K562 (cell line): ENCODE data around the gene TMEM63A. TPM values are rescaled to one million over a fixed set of nuclear protein-coding genes. Genes with fewer than 3 reads are reported as not detected.

Experiments
- ATAC-seq: fragments of 200-7000 bp; cut with Tn5 transposase; 3 replicates; pipeline ENCODE4 v1.9.1; 2020; ENCODE audit warnings: moderate library complexity
- BruUV-seq: library from RNA; stranded (reverse); fragments of 400-500 nt; replicated peaks from 2 replicates; lab custom pipeline; 2021; lab: Mats Ljungman, UMichigan
- CTCF ChIA-PET: fragments of 300-600 bp; formaldehyde crosslinking; extraction: SDS; loops from one replicate; lab custom pipeline; 2021; ENCODE audit warnings: low intra/inter-chr PET ratio; lab: Yijun Ruan, JAX
- POLR2A ChIA-PET: fragments of 300-600, 350-650 bp; sonication (Branson Sonifier 250); formaldehyde crosslinking; extraction: SDS; loops from one replicate; lab custom pipeline; 2021; ENCODE audit warnings: antibody characterized with exemption, inconsistent platforms; lab: Yijun Ruan, JAX
- DNase-seq, 4 experiments: peaks; one replicate each; pipeline versions ENCODE4 v3.0.0 to v3.0.0-alpha.2; 2011 to 2018; ENCODE audit warnings: low spot score in 3 of 4, mixed read lengths in 3 of 4; ENCODE audit errors: extremely low read depth in 1 of 4
- FAIRE-seq: peaks from 2 replicates; lab custom pipeline; 2011; peaks lifted over from hg19 to GRCh38; lab: Jason Lieb, UNC
- H2AFZ ChIP-seq: 2 replicates; pipeline ENCODE4 v1.6.0; 2011; ENCODE audit warnings: low read depth, low read length, control low read depth, inconsistent platforms
- H3K27ac ChIP-seq: fragments of 200-600 bp; 3 replicates; pipeline ENCODE4 v1.8.0; 2011; ENCODE audit warnings: low read depth, mild to moderate bottlenecking, control low read depth, inconsistent platforms, low read length, moderate library complexity, mixed read lengths; ENCODE audit errors: extremely low read depth
- H3K27me3 ChIP-seq, 2 experiments: fragments of 300-600 bp in 1 of 2; 2 replicates in 1 of 2; 3 replicates in 1 of 2; pipeline versions ENCODE4 v1.6.0 to v1.8.0; 2011; ENCODE audit warnings: inconsistent platforms in 2 of 2, low read length in 2 of 2, mild to moderate bottlenecking in 1 of 2, mixed read lengths in 1 of 2, moderate library complexity in 1 of 2; ENCODE audit not compliant: control insufficient read depth in 2 of 2, insufficient read depth in 2 of 2
- H3K36me3 ChIP-seq: fragments of 300-600 bp; 3 replicates; pipeline ENCODE4 v1.8.0; 2011; ENCODE audit warnings: mild to moderate bottlenecking, low read length, inconsistent platforms; ENCODE audit not compliant: control insufficient read depth, insufficient read depth
- H3K4me1 ChIP-seq, 2 experiments: fragments of 200-600 bp in 1 of 2; replicated peaks in 1 of 2; 2 replicates in 1 of 2; 3 replicates in 1 of 2; pipeline versions ENCODE4 v1.5.1 to v1.8.0; 2011; ENCODE audit warnings: inconsistent platforms in 2 of 2, low read length in 2 of 2, mild to moderate bottlenecking in 1 of 2, mixed read lengths in 1 of 2, moderate library complexity in 1 of 2; ENCODE audit not compliant: control insufficient read depth in 2 of 2, insufficient read depth in 2 of 2
- H3K4me2 ChIP-seq: 2 replicates; pipeline ENCODE4 v1.6.1; 2011; ENCODE audit warnings: low read length, control low read depth, inconsistent platforms, mixed read lengths; ENCODE audit not compliant: insufficient read depth
- H3K4me3 ChIP-seq: fragments of 200-600 bp; sonication (generic), shearing (Covaris generic); 2 replicates; pipeline ENCODE4 v1.5.1; 2016; ENCODE audit warnings: control low read depth, inconsistent platforms
- H3K79me2 ChIP-seq: fragments of 200-600 bp; 3 replicates; pipeline ENCODE4 v1.8.0; 2011; ENCODE audit warnings: low read length, inconsistent platforms; ENCODE audit not compliant: control insufficient read depth, insufficient read depth
- H3K9ac ChIP-seq, 2 experiments: 2 replicates each; pipeline versions ENCODE4 v1.6.0 to v1.6.1; 2011; ENCODE audit warnings: low read depth in 2 of 2, low read length in 2 of 2, control low read depth in 1 of 2, inconsistent platforms in 1 of 2, mild to moderate bottlenecking in 1 of 2, mixed read lengths in 1 of 2; ENCODE audit not compliant: insufficient read depth in 1 of 2
- H3K9me1 ChIP-seq: one replicate; pipeline ENCODE4 v1.6.0; 2011; ENCODE audit warnings: inconsistent platforms, mild to moderate bottlenecking, low read length, moderate library complexity; ENCODE audit not compliant: control insufficient read depth, insufficient read depth
- H3K9me3 ChIP-seq: replicated peaks from 2 replicates; pipeline ENCODE4 v1.5.1; 2011; ENCODE audit warnings: low read depth, low read length, inconsistent platforms; ENCODE audit not compliant: control insufficient read depth, insufficient read depth
- H4K20me1 ChIP-seq: replicated peaks from 2 replicates; pipeline ENCODE4 v1.6.1; 2011; ENCODE audit warnings: low read length, inconsistent platforms, mixed read lengths; ENCODE audit not compliant: control insufficient read depth, insufficient read depth
- CHCHD3 ChIP-seq: fragments of 250-450 bp; sonication (Bioruptor Pico); IDR thresholded peaks from 2 replicates; pipeline ENCODE4 v2.1.2; 2022; ENCODE audit warnings: mild to moderate bottlenecking
- PHTF2 ChIP-seq: fragments of 250-450 bp; sonication (Bioruptor Pico); IDR thresholded peaks from 2 replicates; pipeline ENCODE4 v1.5.0; 2021; ENCODE audit warnings: mild to moderate bottlenecking
- RNF2 ChIP-seq: sonication (generic); IDR thresholded peaks from 2 replicates; pipeline ENCODE4 v1.6.1; 2016
- WGBS: fragments of 100-300 bp; shearing (Covaris generic); methylation state at CpG from one replicate; pipeline ENCODE4 v1.1.6; 2016; ENCODE audit warnings: low coverage, mixed read lengths; ENCODE audit not compliant: insufficient coverage; ENCODE audit errors: missing lambda C conversion rate; 5-methylcytosine and 5-hydroxymethylcytosine counted together
- in situ Hi-C: fragments of 300-500 bp; cut with MboI; formaldehyde crosslinking; loops from 4 replicates; pipeline ENCODE4 v1.15.0; 2018; ENCODE audit warnings: inconsistent platforms, mixed read lengths
- intact Hi-C: fragments of 100-400 bp; cut with micrococcal nuclease; formaldehyde crosslinking; loops from 2 replicates; pipeline ENCODE4 v1.14.2; 2022
- polyA plus RNA-seq, 8 experiments: library from polyadenylated mRNA; depleted of rRNA in 4 of 8; stranded (reverse) in 5 of 8; unstranded in 3 of 8; fragments of >200 nt; fragmentation: Nextera tagmentation in 2 of 8; fragmentation: Illumina TruSeq in 1 of 8; extraction: Ambion mirVana in 2 of 8; extraction: Trizol in 1 of 8; gene quantifications; 2 replicates each; pipeline versions ENCODE4 v1.2.1 to v1.2.3, GENCODE V29; 2011 to 2014; ENCODE audit warnings: inconsistent platforms in 1 of 8, missing spikeins in 1 of 8
- total RNA-seq, 7 experiments: library from RNA; depleted of rRNA in 6 of 7; stranded (reverse); fragments of >200 nt in 6 of 7; fragmentation: Illumina TruSeq in 2 of 7; extraction: Trizol in 2 of 7; gene quantifications; 2 replicates each; pipeline versions ENCODE4 v1.2.1 to v1.2.3, GENCODE V29; 2011 to 2021; ENCODE audit warnings: low replicate concordance in 1 of 7
- TF ChIP-seq, protein P1 (sequence below), 2 experiments: fragments of 450-650 bp; IDR thresholded peaks; 2 replicates each; pipeline ENCODE4 v1.6.1; 2018; ENCODE audit warnings: mild to moderate bottlenecking in 2 of 2, low read depth in 1 of 2; ENCODE audit not compliant: partially characterized antibody in 2 of 2
- TF ChIP-seq, protein P2 (sequence below): fragments of 450-650 bp; IDR thresholded peaks from 2 replicates; pipeline ENCODE4 v1.6.1; 2016; ENCODE audit warnings: mild to moderate bottlenecking, moderate library complexity

Gene TMEM63A
- total and polyA plus RNA-seq, 9 of the 15 experiments (the other 6 are each of a cell fraction or from before 2014, with no cell fraction given), result 2.0 to 54.6 (median 17.5) TPM

DNA sequence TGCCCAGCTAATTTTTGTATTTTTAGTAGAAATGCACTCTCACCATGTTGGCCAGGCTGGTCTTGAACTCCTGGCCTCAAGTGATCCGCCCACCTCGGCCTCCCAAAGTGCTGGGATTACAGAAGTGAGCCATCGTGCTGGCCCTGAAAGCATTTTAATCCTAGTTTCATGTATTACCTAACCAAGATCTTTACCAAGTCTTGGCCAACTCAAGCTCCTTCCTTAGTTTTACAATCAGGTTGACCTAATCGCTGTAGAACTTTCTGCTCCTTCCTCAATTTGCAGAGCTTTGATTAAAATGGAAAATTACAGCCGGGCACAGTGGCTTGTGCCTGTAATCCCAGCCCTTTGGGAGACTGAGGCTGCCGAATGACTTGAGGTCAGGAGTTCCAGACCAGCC is 3.2 kb upstream of the TMEM63A start:
- Histone ChIP-seq H3K9me1 (no peaks in the 10 kb centered on the region), H3K4me1 (peaks cover 12 to 56% of the 10 kb centered on the region in 2 experiments; a peak in 4 of 5 replicates), H3K27me3 (no peaks in the 10 kb centered on the region), H3K27ac (no peak overlapping the region), H3K79me2 (peaks cover 28% of the 10 kb centered on the region), H4K20me1 (peaks cover under 1% of the 10 kb centered on the region; the same call in 1 of the 2 replicates), H3K4me2 (no peak overlapping the region), H3K9me3 (no peaks in the 10 kb centered on the region), H3K4me3 (no peak overlapping the region), H3K9ac (no peak overlapping the region), H2AFZ (no peak overlapping the region), H3K36me3 (peaks cover 3% of the 10 kb centered on the region; the same call in 1 of the 3 replicates)
- ChIA-PET POLR2A (interaction anchor here (0.7 to 1.2 kb wide), 5 partner anchors 9 to 114 kb away, joined by 3 to 5 read pairs (median 3); no protein-coding TSS in a partner anchor), CTCF (no interaction called here)
- WGBS, result 70% methylated on average over 6 of the region's 6 CpGs
- ATAC-seq, result no peak
- no TSS peak for BruUV-seq
- intact Hi-C loops, result no loop called here
- FAIRE-seq, result no peak
- DNase-seq, result no peak
- in situ Hi-C loops, result no loop called here
- TF ChIP-seq, protein P1, sequence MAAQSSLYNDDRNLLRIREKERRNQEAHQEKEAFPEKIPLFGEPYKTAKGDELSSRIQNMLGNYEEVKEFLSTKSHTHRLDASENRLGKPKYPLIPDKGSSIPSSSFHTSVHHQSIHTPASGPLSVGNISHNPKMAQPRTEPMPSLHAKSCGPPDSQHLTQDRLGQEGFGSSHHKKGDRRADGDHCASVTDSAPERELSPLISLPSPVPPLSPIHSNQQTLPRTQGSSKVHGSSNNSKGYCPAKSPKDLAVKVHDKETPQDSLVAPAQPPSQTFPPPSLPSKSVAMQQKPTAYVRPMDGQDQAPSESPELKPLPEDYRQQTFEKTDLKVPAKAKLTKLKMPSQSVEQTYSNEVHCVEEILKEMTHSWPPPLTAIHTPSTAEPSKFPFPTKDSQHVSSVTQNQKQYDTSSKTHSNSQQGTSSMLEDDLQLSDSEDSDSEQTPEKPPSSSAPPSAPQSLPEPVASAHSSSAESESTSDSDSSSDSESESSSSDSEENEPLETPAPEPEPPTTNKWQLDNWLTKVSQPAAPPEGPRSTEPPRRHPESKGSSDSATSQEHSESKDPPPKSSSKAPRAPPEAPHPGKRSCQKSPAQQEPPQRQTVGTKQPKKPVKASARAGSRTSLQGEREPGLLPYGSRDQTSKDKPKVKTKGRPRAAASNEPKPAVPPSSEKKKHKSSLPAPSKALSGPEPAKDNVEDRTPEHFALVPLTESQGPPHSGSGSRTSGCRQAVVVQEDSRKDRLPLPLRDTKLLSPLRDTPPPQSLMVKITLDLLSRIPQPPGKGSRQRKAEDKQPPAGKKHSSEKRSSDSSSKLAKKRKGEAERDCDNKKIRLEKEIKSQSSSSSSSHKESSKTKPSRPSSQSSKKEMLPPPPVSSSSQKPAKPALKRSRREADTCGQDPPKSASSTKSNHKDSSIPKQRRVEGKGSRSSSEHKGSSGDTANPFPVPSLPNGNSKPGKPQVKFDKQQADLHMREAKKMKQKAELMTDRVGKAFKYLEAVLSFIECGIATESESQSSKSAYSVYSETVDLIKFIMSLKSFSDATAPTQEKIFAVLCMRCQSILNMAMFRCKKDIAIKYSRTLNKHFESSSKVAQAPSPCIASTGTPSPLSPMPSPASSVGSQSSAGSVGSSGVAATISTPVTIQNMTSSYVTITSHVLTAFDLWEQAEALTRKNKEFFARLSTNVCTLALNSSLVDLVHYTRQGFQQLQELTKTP (IDR thresholded peaks at IDR 0.05; ENCODE audit: low read depth in 1 of 2, partially characterized antibody in 2 of 2), result no peak
- TF ChIP-seq PHTF2 (CRISPR knock-in tag) (no peak), CHCHD3 (CRISPR knock-in tag) (no peak), RNF2 (no peak)
- TF ChIP-seq, protein P2, sequence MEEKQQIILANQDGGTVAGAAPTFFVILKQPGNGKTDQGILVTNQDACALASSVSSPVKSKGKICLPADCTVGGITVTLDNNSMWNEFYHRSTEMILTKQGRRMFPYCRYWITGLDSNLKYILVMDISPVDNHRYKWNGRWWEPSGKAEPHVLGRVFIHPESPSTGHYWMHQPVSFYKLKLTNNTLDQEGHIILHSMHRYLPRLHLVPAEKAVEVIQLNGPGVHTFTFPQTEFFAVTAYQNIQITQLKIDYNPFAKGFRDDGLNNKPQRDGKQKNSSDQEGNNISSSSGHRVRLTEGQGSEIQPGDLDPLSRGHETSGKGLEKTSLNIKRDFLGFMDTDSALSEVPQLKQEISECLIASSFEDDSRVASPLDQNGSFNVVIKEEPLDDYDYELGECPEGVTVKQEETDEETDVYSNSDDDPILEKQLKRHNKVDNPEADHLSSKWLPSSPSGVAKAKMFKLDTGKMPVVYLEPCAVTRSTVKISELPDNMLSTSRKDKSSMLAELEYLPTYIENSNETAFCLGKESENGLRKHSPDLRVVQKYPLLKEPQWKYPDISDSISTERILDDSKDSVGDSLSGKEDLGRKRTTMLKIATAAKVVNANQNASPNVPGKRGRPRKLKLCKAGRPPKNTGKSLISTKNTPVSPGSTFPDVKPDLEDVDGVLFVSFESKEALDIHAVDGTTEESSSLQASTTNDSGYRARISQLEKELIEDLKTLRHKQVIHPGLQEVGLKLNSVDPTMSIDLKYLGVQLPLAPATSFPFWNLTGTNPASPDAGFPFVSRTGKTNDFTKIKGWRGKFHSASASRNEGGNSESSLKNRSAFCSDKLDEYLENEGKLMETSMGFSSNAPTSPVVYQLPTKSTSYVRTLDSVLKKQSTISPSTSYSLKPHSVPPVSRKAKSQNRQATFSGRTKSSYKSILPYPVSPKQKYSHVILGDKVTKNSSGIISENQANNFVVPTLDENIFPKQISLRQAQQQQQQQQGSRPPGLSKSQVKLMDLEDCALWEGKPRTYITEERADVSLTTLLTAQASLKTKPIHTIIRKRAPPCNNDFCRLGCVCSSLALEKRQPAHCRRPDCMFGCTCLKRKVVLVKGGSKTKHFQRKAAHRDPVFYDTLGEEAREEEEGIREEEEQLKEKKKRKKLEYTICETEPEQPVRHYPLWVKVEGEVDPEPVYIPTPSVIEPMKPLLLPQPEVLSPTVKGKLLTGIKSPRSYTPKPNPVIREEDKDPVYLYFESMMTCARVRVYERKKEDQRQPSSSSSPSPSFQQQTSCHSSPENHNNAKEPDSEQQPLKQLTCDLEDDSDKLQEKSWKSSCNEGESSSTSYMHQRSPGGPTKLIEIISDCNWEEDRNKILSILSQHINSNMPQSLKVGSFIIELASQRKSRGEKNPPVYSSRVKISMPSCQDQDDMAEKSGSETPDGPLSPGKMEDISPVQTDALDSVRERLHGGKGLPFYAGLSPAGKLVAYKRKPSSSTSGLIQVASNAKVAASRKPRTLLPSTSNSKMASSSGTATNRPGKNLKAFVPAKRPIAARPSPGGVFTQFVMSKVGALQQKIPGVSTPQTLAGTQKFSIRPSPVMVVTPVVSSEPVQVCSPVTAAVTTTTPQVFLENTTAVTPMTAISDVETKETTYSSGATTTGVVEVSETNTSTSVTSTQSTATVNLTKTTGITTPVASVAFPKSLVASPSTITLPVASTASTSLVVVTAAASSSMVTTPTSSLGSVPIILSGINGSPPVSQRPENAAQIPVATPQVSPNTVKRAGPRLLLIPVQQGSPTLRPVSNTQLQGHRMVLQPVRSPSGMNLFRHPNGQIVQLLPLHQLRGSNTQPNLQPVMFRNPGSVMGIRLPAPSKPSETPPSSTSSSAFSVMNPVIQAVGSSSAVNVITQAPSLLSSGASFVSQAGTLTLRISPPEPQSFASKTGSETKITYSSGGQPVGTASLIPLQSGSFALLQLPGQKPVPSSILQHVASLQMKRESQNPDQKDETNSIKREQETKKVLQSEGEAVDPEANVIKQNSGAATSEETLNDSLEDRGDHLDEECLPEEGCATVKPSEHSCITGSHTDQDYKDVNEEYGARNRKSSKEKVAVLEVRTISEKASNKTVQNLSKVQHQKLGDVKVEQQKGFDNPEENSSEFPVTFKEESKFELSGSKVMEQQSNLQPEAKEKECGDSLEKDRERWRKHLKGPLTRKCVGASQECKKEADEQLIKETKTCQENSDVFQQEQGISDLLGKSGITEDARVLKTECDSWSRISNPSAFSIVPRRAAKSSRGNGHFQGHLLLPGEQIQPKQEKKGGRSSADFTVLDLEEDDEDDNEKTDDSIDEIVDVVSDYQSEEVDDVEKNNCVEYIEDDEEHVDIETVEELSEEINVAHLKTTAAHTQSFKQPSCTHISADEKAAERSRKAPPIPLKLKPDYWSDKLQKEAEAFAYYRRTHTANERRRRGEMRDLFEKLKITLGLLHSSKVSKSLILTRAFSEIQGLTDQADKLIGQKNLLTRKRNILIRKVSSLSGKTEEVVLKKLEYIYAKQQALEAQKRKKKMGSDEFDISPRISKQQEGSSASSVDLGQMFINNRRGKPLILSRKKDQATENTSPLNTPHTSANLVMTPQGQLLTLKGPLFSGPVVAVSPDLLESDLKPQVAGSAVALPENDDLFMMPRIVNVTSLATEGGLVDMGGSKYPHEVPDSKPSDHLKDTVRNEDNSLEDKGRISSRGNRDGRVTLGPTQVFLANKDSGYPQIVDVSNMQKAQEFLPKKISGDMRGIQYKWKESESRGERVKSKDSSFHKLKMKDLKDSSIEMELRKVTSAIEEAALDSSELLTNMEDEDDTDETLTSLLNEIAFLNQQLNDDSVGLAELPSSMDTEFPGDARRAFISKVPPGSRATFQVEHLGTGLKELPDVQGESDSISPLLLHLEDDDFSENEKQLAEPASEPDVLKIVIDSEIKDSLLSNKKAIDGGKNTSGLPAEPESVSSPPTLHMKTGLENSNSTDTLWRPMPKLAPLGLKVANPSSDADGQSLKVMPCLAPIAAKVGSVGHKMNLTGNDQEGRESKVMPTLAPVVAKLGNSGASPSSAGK, result no peak
